Myocyte (in vitro differentiated cells): Measurements from ENCODE around the gene TRMT6. TPM values are rescaled to one million over a fixed set of nuclear protein-coding genes. Genes with fewer than 3 reads are reported as not detected.

Source experiments
- DNase-seq: peaks from one replicate; pipeline ENCODE4 v3.0.0-alpha.2; 2012; ENCODE audit warnings: low read depth
- polyA plus RNA-seq: library from polyadenylated mRNA; unstranded; fragments of >200 nt; gene quantifications from one replicate; pipeline ENCODE4 v1.2.1, GENCODE V29; 2012; ENCODE audit warnings: missing spikeins
- total RNA-seq: library from RNA; depleted of rRNA; stranded (reverse); fragments of >200 nt; gene quantifications from 2 replicates; pipeline ENCODE4 v1.2.3, GENCODE V29; 2014

TRMT6 gene
- 12.5 and 18.1 TPM in 2 replicates for total RNA-seq
- 10.6 TPM for polyA plus RNA-seq

- DNase-seq = peak; percentile 96
Observed at GRCh38 chr20:5950271-5951031, at the start of gene TRMT6, which contains the start of gene MCM8. TSS of gene TRMT6 (minus strand) at chr20:5950533. CDS start at chr20:5950405, 128 bp downstream. TSS of gene MCM8 (plus strand) at chr20:5950652. CDS start at chr20:5952016, 1,364 bp downstream.

- DNase-seq = no peak
Observed at GRCh38 chr20:5999783-6000182, 49.5 kb upstream of the TRMT6 start.

- DNase-seq = no peak
Observed at GRCh38 chr20:5996765-5997164, 46.4 kb upstream of the TRMT6 start.

GRCh38 chr20:5991623-5992441 is 41.5 kb upstream of the TRMT6 start:
- DNase-seq = no peak

GRCh38 chr20:5990946-5991345 is 40.6 kb upstream of the TRMT6 start:
- DNase-seq = no peak

GRCh38 chr20:5989539-5989938 is 39.2 kb upstream of the TRMT6 start:
- no peak for DNase-seq

- no peak for DNase-seq
Observed at GRCh38 chr20:5987383-5987782, 37.0 kb upstream of the TRMT6 start.

GRCh38 chr20:5980720-5981538 is 30.6 kb upstream of the TRMT6 start:
- no peak for DNase-seq

- no peak for DNase-seq
Observed at GRCh38 chr20:5979801-5980200, 29.5 kb upstream of the TRMT6 start.

GRCh38 chr20:5977975-5978374 is 27.6 kb upstream of the TRMT6 start:
- no peak for DNase-seq

- DNase-seq = no peak
Observed at GRCh38 chr20:5977223-5977622, 26.9 kb upstream of the TRMT6 start.

GRCh38 chr20:5975778-5976177 is 25.4 kb upstream of the TRMT6 start:
- DNase-seq = no peak

GRCh38 chr20:5974531-5974930 is 24.2 kb upstream of the TRMT6 start:
- no peak for DNase-seq

- DNase-seq = no peak
Observed at GRCh38 chr20:5973971-5974370, 23.6 kb upstream of the TRMT6 start.

GRCh38 chr20:5973172-5973571 is 22.8 kb upstream of the TRMT6 start:
- no peak for DNase-seq

GRCh38 chr20:5971203-5971602 is 20.9 kb upstream of the TRMT6 start:
- no peak for DNase-seq

- DNase-seq = no peak
Observed at GRCh38 chr20:5970381-5970780, 20.0 kb upstream of the TRMT6 start.

- DNase-seq = no peak
Observed at GRCh38 chr20:5969940-5970339, 19.6 kb upstream of the TRMT6 start.

GRCh38 chr20:5969348-5969935 is 19.1 kb upstream of the TRMT6 start:
- DNase-seq = no peak

GRCh38 chr20:5968462-5968861 is 18.1 kb upstream of the TRMT6 start:
- DNase-seq = no peak

GRCh38 chr20:5967469-5967868 is 17.1 kb upstream of the TRMT6 start:
- no peak for DNase-seq
